HG02610 (cell line): ENCODE measurements around the gene RAB3D.
"Not testable (repeated sequence)": the region's sequence is repeated elsewhere in the genome, so short reads cannot be mapped to it uniquely, and the experiment has no call there.

Experiments
- ATAC-seq: cut with Tn5 transposase; IDR thresholded peaks from one replicate; pipeline ENCODE4 v1.9.1; 2021; ENCODE audit warnings: mild to moderate bottlenecking, moderate library complexity; ENCODE audit not compliant: unreplicated experiment

The RAB3D gene, protein sequence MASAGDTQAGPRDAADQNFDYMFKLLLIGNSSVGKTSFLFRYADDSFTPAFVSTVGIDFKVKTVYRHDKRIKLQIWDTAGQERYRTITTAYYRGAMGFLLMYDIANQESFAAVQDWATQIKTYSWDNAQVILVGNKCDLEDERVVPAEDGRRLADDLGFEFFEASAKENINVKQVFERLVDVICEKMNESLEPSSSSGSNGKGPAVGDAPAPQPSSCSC

DNA sequence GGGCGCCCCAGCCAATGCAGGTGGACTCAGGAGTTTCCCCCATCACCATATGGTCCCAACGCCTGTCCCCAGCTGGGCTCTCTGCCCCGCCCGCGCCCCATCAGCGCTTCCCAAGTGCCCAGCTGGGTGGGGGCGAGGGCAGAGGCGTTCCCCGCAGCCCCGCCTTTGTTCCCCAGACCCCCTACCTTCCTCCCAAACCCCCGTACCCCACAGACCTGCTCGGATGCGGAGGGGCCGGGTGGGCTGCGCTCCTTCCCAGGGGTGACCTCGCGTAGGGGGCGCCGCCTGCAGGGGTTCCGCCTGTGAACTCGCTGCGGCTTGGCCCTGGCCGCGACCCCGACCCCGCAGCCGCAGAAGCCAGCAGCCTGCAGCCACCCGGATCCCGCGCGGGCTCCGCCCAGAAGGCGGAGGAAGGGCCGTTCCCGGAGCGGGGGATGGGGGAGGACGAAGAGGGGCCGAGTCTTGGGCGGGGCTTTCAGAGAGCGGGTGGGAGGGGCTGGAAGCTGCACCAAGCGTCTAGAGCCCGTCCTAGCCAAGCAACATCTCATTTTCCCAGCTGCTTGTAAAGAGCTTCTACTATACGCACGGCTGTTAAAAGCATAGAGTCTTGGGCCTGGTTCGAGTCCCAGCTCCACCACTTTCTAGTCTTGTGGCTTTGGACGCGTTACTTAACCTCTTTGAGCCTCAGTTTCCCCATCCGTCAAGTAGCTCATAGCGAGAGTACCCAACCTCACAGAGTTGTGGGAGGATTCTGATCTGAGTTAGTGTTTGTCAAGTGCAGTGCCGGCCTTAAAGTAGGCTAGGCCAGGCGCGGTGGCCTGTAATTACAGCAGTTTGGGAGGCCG lies at the start of gene RAB3D:
TSS of gene RAB3D (minus strand) at position 404 of the 845 bp plus-strand sequence. CDS start 2,258 bp downstream, outside the sequence.
- ATAC-seq, result peak; percentile 71

DNA sequence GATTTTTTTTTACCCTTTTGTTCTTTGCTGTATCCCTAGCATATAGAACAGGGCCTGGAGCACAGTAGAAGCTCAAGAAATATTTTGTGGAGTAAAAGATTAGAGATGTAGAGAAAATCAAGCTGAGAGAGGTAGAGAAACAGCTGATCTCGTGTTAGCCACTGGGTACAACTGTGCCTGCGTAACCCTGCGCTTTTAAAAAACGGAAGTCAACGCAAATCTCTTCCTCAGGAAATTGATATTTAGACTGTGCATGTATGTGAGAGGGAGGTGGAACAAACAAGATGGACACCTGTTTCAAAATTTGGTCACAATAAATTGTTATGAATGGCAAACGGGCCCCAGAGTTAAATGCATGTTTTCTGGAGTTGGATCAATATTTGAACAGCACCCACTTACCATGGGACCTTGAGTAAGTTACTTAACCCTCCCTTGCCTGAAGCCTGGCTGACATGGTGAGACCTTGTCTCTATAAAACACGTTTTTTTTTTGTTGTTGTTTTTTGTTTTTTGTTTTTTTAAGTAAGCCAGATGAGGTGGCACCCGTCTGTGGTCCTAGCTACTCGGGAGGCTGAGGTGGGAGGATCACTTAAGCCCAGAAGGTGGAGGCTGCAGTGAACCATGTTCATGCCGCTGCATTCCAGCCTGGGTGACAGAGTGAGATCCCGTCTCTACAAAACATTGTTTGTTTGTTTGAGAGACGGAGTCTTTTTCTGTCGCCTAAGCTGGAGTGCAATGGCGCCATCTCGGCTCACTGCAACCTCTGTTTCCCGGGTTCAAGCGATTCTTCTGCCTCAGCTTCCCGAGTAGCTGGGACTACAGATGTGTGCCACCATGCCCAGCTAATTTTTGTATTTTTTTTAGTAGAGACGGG lies 47.9 kb upstream of the RAB3D start:
- ATAC-seq, result no peak

DNA sequence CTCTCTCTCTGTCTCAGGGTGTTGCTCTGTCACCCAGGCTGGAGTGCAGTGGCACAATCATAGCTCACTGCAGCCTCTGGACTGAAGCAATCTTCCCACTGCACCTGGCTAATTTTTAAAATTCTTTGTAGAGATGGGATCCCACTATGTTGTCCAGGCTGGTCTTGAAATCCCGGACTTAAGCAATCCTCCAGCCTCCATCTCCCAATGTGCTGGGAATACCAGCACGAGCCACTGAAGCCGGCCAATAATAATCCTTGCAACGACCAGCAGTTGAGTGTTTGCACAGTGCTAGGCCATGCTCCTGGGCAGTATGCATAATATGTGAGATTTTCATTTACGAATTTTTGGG lies 45.3 kb upstream of the RAB3D start:
- no peak for ATAC-seq

DNA sequence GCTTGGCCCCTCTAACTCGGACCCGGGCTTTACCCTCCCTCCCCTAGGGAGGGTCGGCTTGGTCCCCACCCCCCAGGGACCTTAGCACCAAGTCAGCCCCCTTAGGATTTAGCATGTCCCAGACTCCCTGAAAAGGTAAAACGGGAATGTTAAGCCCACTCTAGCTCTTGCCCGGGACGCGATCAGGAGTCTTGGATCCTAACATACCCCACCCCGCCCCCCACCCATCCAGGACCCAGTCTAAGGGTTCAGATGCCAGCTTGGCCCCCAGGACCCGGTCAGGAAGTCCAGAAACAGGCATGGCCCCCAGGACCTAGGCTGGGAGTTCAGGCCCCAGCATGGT lies 44.2 kb upstream of the RAB3D start:
- no peak for ATAC-seq

DNA sequence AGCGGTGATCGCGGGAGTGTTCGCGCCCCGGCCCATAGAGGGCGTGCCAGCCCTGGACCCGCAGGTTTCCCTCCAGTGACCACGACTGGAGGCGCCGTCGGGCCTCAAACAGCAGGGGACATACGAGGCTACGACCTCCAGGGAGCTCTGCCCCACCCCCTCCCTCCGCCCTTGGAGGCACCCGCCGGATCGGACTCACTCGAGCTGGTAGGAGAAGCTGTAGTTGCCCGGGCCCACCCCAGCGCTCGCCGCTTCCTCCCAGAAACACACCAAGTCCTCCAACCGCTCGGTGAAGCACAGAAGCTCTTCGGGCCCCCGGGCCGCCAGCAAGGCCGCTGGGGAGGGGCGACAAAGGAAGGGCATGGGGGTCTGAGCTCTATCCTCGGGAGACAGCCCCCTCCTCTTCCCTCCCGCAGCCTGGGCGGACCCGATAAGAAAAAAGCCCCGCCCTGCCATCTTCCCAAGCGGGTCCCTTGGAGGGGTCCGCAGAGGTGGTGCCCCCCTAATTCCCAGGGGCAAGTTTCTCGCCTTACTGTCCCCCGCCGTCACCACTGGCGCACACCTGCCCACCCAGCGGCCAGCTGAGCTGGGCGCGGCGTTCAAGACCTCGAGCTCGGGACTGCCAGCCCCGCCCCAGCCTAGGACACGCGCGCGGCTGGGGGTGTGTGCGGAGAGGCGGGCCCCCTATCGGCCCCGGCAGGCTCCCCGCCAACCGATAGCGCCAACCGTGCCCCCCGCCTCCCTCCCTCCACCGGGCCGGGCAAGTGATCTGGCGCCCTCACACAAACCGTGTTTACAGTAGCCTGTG lies 43.6 kb upstream of the RAB3D start:
- ATAC-seq, result no peak

DNA sequence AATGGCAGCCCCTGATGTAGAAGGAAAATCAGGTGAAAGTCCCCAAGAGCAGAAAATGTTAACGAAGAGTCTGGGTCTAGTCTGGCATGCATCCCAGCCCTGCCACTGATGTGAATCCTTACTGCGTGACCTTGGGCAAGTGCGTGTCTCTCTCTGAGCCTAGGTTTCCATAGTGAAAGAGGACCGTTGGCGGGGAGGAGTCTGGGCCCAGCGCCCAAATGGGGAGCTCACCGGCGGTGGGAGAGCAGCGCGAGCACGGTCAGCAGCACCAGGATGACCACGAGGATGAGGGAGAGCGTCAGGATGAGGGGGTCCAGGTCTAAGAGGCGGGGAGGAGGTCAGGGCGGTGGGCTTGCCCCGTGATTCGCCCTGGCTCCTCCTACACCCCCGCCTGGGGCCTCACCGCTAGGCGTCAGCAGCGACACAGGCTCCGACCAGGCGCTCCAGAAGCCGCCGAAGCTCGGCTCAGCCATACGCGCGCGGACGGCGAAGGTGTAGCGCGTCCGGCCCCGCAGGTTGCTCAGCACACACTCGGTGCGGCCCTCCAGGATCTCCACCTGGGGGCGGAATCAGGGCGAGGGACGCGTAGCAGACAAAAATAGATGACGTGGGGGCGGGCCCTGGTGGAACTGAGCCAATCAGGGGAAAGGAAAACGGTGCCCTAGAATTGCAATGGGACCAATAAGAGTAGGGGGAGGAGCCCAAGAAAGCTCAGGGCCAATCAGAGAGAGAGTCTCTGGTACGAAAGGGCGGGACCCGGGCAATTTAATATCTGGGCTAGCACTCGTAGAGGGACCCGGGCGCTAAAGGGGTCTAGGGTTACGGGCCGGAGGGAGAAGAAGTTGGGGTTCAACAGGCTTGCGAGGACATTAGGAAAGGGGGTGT lies 41.4 kb upstream of the RAB3D start:
- peak; percentile 76 for ATAC-seq

DNA sequence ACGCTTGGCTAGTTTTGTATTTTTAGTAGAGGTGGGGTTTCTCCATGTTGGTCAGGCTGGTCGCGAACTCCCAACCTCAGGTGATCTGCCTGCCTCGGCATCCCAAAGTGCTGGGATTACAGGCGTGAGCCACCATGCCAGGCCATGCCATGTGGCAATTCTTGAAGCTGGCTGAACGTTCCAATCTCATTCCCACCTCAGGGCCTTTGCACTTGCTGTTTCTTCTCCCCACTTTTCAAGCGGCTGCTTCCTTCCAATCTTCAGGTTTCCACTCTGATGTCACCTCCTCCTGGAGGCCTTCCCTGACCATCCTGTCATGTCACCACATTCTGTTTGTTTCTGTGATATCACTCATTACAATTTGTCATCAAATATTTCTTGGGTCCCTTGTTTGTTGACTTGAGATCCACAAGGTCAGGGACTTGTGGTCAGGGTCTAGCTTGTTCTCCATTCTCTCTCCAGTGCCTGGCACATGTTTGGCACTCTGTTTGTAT lies 40.4 kb upstream of the RAB3D start:
- no peak for ATAC-seq

DNA sequence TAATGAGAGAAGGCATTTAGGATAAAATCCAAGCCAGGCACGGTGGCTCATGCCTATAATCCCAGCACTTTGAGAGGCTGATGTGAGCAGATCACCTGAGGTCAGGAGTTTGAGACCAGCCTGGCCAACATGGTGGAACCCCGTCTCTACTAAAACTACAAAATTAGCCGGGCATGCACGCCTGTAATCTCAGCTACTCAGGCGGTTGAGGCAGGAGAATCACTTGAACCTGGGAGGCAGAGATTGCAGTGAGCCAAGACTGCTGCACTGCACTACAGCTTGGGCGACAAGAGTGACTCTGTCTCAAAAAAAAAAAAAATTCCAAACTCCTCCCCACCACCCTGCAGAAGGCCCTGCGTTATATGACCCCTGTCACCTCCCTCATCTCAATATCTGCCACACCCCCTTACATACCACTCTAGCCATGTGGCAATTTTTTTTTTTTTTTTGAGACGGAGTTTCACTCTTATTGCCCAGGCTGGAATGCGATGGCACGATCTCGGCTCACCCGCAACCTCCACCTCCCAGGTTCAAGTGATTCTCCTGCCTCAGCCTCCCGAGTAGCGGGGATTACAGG lies 39.9 kb upstream of the RAB3D start:
- not testable (repeated sequence) for ATAC-seq

DNA sequence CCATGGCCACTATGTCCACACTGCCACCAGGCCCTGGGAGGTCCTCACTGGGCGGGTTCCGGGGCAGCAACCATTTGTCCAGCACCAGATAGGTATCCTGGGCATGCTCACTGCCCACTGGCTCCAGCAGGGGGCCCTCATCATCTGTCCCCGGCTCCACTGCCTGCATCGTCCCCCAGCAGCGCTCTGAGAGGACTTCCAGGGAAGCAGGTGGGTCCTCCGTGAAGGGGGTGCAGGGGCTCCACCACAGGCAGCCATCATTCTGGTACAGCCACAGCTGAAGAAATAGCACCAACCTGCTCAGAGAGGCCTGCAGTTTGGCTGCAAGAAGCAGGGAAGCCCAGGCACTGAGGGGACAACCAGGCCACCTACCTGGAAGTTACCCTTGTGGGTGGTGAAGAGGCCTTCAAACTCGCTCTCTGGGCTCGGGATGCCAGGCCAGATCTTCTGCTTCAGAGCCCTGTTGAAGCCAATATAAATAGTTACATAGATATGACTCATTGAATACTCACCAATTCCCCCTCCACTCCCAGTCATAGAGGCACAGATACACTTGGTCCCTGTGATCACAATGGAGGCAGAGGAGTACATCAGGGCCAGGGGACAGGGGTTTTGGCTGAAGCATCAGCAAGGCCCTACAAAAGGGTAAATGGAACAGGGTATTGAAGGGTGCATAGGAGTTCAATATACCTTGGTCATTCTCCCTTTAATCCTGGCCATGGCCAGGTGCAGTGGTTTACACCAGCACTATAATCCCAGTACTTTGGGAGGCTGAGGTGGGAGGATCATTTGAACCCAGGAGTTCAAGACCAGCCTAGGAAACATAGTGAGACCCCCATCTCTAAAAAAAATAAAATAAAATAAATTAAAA lies 39.1 kb upstream of the RAB3D start:
- no peak for ATAC-seq

DNA sequence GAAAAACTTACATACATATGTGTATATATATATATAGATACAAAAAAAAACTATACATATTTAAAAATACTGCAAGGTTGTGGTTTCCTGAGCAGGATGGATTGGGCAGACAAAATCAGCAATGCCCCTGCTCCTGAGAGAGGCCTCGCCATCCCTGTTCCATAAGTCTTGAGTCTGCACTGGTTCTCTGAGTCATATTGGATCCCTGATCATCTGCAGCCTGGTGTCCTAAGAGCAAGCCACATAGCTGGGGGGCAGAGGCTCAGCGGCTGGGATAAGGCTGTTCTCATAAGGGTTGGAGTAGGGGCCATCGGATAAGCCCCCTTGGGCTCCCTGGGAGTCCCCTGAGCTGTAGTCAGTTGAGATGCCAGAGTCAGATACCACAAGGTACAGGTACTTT lies 38.3 kb upstream of the RAB3D start:
- no peak for ATAC-seq

DNA sequence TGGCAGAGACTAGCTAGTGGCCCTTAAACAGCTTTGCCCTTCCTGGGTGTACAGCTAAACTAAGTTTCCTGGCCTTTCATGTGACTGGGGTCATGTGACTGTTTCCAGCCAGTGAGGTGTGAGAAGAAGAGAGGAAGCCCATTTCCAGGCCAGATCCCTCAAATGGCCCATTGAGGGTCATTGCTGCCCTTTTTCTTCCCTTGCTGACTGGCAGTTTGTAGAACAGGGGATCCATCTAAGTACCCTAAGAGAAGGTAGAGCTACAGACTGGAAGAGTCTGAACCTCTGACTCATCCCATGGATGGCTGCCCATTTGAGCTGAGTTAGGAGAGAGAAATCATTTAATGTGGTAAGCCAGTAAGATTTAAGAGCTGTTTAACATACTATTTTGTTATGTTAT lies 37.8 kb upstream of the RAB3D start:
- no peak for ATAC-seq

DNA sequence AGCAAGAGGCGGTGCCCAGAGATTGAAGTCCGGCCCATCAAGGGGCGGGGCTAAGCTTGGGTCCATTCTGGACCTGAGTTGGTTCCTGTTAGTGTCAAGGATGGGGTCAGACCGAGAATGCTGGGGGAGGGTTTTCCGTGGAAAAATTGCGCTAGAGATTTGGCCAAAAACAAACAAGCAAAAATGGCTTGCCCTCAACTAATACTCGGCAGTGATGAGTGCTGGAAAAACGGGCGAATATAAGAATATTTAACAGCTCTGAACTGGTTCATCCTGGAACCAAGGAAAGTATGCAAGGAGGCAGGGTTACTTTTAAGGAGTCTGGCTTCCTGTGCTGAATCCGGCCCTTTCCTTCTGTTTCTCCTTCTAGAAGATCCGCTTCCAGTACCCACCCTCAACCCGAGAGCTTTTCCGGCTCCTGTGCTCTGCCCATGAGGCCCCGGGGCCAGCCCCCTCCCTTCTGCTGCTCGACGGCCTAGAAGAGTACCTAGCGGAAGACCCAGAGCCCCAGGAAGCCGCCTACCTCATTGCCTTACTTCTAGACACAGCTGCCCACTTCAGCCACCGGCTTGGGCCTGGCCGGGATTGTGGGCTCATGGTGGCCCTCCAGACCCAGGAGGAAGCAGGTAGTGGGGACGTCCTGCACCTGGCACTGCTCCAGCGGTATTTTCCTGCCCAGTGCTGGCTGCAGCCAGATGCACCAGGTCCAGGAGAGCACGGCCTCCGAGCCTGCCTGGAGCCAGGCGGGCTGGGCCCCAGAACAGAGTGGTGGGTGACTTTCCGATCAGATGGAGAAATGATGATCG lies 35.9 kb upstream of the RAB3D start:
- no peak for ATAC-seq

DNA sequence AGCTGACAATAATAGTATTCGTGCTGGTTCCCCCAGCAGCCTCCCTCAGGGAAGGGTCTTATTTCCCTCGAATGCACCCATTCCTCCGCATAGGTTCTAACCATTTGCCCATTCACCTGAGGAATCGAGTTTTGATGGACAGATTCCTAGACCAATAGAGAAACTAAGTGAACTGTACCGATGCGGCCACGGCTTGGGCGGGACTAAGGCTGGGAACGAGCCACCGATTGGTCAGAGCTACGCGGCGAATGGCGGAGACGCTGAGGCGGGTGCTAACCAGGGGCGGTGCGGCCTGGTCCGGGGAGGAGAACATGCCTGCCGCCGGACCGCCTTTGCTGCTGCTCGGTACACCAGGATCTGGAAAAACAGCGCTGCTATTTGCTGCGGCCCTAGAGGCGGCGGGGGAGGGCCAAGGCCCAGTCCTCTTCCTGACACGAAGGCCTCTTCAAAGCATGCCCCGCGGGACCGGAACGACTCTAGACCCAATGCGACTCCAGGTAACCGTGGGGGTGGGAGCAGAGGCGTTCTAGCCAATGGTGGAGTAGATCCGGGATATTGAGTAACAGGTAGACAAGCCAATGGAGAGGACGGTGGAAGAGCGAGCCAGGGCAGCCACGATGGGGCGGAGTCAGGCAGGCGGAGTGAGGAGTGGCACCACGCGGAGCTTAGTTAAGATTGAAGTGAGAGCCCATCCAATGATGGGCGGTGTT lies 35.1 kb upstream of the RAB3D start, which contains the start of gene SWSAP1:
TSS of gene SWSAP1 (plus strand) at position 234 of the 710 bp plus-strand sequence. CDS start at position 249, 15 bp downstream.
- ATAC-seq, result peak; percentile 87

DNA sequence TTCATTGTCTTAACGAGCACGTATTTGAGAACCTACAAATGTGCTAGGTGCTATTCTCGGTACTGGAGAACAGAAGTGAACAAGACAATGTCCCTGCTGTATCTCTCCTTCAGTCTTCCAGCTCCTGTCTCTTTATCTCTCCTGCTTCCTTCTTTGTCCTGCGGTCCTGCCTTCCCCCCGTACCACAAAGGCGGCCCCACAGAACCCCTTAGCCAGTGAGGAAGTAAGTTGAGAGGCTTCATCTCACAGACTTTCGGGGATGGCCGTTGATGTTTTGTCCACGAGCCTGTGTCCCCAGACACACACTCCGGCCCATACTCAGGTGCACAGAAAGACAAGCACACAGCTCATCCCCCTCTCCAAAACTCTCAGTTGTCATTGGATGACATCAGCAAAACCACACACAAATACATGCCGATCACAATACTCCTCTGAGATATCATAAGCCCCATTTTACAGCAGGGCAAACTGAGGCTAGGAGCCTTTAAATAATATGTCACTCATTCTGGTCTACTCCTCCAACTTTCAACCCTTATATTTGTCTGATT lies 34.5 kb upstream of the RAB3D start:
- no peak for ATAC-seq

DNA sequence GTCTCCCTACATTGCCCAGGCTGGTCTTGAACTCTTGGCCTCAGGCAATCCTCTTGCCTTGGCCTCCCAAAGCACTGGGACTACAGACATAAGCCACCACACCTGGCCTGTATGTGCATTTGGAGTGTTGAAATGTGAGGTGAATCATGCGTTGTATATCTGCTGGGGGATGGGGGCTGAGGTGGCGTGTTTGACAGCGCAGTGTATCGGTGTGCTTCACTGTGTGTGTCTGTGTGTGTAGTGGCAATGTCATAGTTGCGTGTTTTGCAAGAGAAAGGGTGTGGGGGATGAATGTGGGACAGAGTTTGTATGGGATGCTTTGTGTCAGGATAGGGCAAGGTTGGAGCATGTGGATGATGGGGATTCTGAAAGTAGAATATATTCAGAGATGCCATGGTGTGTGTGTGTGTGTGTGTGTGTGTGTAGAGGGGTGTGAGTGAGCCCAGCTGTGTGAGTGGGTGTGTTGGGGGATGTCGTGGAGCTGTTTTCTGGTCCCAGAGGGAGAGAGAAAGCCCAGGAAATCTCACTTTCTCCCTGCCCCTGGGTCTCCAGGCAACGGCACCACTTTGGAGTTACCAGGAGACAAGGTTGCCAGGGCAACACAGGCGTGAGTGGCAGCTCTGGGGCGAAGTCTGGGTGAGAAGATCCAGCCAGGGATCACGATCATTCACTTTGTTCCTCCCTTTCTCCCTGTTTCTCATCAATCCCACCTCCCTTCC lies 33.9 kb upstream of the RAB3D start:
- no peak for ATAC-seq

DNA sequence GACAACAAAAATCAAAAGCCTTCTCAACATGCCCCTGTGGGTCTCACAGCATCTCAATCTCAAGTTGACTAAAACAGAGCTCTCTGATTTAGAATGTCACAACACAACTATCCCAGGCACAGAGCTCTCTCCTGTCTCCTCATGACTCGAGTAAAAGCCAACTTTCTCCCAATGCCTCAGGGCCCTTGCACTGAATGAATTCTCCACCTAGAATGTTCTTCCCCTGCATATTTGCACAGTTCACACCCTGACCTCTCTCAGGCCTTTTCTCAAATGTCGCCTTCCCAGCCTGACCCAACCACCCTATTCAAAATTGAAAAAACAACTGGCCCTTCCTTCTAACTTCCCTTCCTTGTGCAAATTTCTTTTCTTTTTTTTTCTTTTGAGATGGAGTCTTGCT lies 31.3 kb upstream of the RAB3D start:
- no peak for ATAC-seq
